HCT116 (cell line): Measurements from ENCODE around the gene KRT74. TPM values are rescaled to one million over a fixed set of nuclear protein-coding genes. Genes with fewer than 3 reads are reported as not detected.
"Not testable (repeated sequence)": the region's sequence is repeated elsewhere in the genome, so short reads cannot be mapped to it uniquely, and the experiment has no call there.

ENCODE experiments used
- ATAC-seq: fragments of 200-7000 bp; cut with Tn5 transposase; 2 replicates; pipeline ENCODE4 v1.9.1; 2020; ENCODE audit warnings: mild to moderate bottlenecking, moderate library complexity
- BruUV-seq: library from RNA; stranded (reverse); fragments of 400-500 nt; replicated peaks from 2 replicates; lab custom pipeline; 2021; lab: Mats Ljungman, UMichigan
- CTCF ChIA-PET: fragments of 300-600 bp; sonication (Branson Sonifier 250); formaldehyde crosslinking; loops from one replicate; lab custom pipeline; 2021; ENCODE audit warnings: antibody characterized with exemption; lab: Charles Lee
- POLR2A ChIA-PET: fragments of 300-600, 350-600 bp; sonication (Branson Sonifier 250); formaldehyde crosslinking; loops from one replicate; lab custom pipeline; 2021; ENCODE audit warnings: antibody characterized with exemption; lab: Charles Lee
- RAD21 ChIA-PET, 2 experiments: fragments of 300-600 bp; sonication (Branson Sonifier 250); formaldehyde crosslinking; loops; one replicate each; lab custom pipeline; 2023; ENCODE audit warnings: low total read pairs in 2 of 2; ENCODE audit not compliant: uncharacterized antibody in 2 of 2, unreplicated experiment in 2 of 2, low non-redundant PET in 1 of 2; lab: Charles Lee
- DNase-seq: peaks from one replicate; pipeline ENCODE4 v3.0.0-alpha.2; 2010; ENCODE audit warnings: low read depth, low spot score
- H2AFZ ChIP-seq: fragments of 200-600 bp; shearing (Covaris generic), sonication (generic); 2 replicates; pipeline ENCODE4 v1.6.1; 2017; ENCODE audit warnings: low read depth, mixed run types, mixed read lengths, antibody characterized with exemption, low read length; ENCODE audit not compliant: poor library complexity, severe bottlenecking
- H3K27ac ChIP-seq: 2 replicates; pipeline ENCODE4 v1.5.1; 2012; ENCODE audit warnings: low read depth, low read length
- H3K27me3 ChIP-seq: fragments of 200-600 bp; sonication (generic); 2 replicates; pipeline ENCODE4 v1.6.1; 2016; ENCODE audit warnings: mixed run types, low read length, mixed read lengths; ENCODE audit not compliant: insufficient read depth
- H3K36me3 ChIP-seq, 2 experiments: fragments of 200-500 bp in 1 of 2; fragments of 200-600 bp in 1 of 2; sonication (Bioruptor generic) in 1 of 2; sonication (generic) in 1 of 2; 2 replicates each; pipeline versions ENCODE4 v1.5.1 to v1.6.1; 2014 to 2016; ENCODE audit warnings: low read length in 2 of 2, inconsistent platforms in 1 of 2, mixed read lengths in 1 of 2, mixed run types in 1 of 2; ENCODE audit not compliant: insufficient read depth in 2 of 2, control insufficient read depth in 1 of 2
- H3K4me1 ChIP-seq, 2 experiments: fragments of 200-600 bp in 1 of 2; sonication (generic) in 1 of 2; 2 replicates each; pipeline versions ENCODE4 v1.5.1 to v1.6.1; 2012 to 2017; ENCODE audit warnings: low read length in 2 of 2, inconsistent platforms in 1 of 2, mild to moderate bottlenecking in 1 of 2, mixed read lengths in 1 of 2, mixed run types in 1 of 2, moderate library complexity in 1 of 2; ENCODE audit not compliant: insufficient read depth in 2 of 2, control insufficient read depth in 1 of 2
- H3K4me2 ChIP-seq: fragments of 200-600 bp; sonication (generic); 2 replicates; pipeline ENCODE4 v1.6.1; 2017; ENCODE audit warnings: mixed run types, low read length, mixed read lengths
- H3K4me3 ChIP-seq, 2 experiments: fragments of 200-600 bp in 1 of 2; sonication (generic) in 1 of 2; replicated peaks in 1 of 2; 2 replicates each; pipeline ENCODE4 v1.5.1; 2011 to 2016; ENCODE audit warnings: low read length in 2 of 2, control low read depth in 1 of 2, low read depth in 1 of 2, mild to moderate bottlenecking in 1 of 2, mixed read lengths in 1 of 2, mixed run types in 1 of 2
- H3K79me2 ChIP-seq: fragments of 200-600 bp; sonication (generic); 2 replicates; pipeline ENCODE4 v1.6.1; 2017; ENCODE audit warnings: mild to moderate bottlenecking, mixed run types, low read length, moderate library complexity, mixed read lengths; ENCODE audit not compliant: insufficient read depth
- H3K9ac ChIP-seq: fragments of 200-600 bp; sonication (generic); 2 replicates; pipeline ENCODE4 v1.6.1; 2016; ENCODE audit warnings: low read length, mixed read lengths
- H3K9me2 ChIP-seq: fragments of 200-600 bp; sonication (generic), shearing (Covaris generic); 2 replicates; pipeline ENCODE4 v1.6.1; 2017; ENCODE audit warnings: mixed run types, mild to moderate bottlenecking, moderate library complexity; ENCODE audit not compliant: insufficient read depth
- H3K9me3 ChIP-seq, 2 experiments: fragments of 200-500 bp in 1 of 2; fragments of 200-600 bp in 1 of 2; sonication (Bioruptor generic) in 1 of 2; sonication (generic) in 1 of 2; 2 replicates each; pipeline ENCODE4 v1.6.1; 2014 to 2017; ENCODE audit warnings: low read length in 2 of 2, mixed read lengths in 2 of 2, inconsistent platforms in 1 of 2, low read depth in 1 of 2, mild to moderate bottlenecking in 1 of 2, mixed run types in 1 of 2, moderate library complexity in 1 of 2; ENCODE audit not compliant: control insufficient read depth in 1 of 2, insufficient read depth in 1 of 2
- H4K20me1 ChIP-seq: fragments of 200-600 bp; sonication (generic), shearing (Covaris generic); 2 replicates; pipeline ENCODE4 v1.6.1; 2017; ENCODE audit warnings: mixed run types, mild to moderate bottlenecking, moderate library complexity; ENCODE audit not compliant: insufficient read depth
- CBX3 ChIP-seq: IDR thresholded peaks from 2 replicates; pipeline ENCODE4 v1.6.1; 2012; ENCODE audit warnings: low read depth
- CEBPB ChIP-seq: IDR thresholded peaks from 2 replicates; pipeline ENCODE4 v1.6.1; 2012; ENCODE audit warnings: low read depth
- EGR1 ChIP-seq: IDR thresholded peaks from 2 replicates; pipeline ENCODE4 v1.6.1; 2012; ENCODE audit warnings: low read depth
- EZH2 ChIP-seq: fragments of 200-600 bp; sonication (generic); IDR thresholded peaks from 2 replicates; pipeline ENCODE4 v1.6.1; 2017; ENCODE audit warnings: antibody characterized with exemption, mixed run types
- JUND ChIP-seq: IDR thresholded peaks from 2 replicates; pipeline ENCODE4 v1.6.1; 2012
- MAX ChIP-seq: IDR thresholded peaks from 2 replicates; pipeline ENCODE4 v1.6.1; 2012
- RAD21 ChIP-seq: IDR thresholded peaks from 2 replicates; pipeline ENCODE4 v1.6.1; 2012; ENCODE audit warnings: low read depth, mild to moderate bottlenecking
- SIN3A ChIP-seq: IDR thresholded peaks from 2 replicates; pipeline ENCODE4 v1.6.1; 2012; ENCODE audit warnings: low read depth
- SP1 ChIP-seq: IDR thresholded peaks from 2 replicates; pipeline ENCODE4 v1.6.1; 2012; ENCODE audit warnings: low read depth
- SRF ChIP-seq: IDR thresholded peaks from 2 replicates; pipeline ENCODE4 v1.6.1; 2012; ENCODE audit warnings: low read depth
- TCF7L2 ChIP-seq: IDR thresholded peaks from 2 replicates; pipeline ENCODE4 v1.7.0; 2011; ENCODE audit warnings: borderline replicate concordance, inconsistent platforms; ENCODE audit not compliant: insufficient read depth, insufficient read length; ENCODE audit errors: extremely low read depth
- YY1 ChIP-seq: IDR thresholded peaks from 2 replicates; pipeline ENCODE4 v1.6.1; 2011; ENCODE audit warnings: low read length, low read depth, moderate library complexity, mild to moderate bottlenecking; ENCODE audit not compliant: insufficient replicate concordance; ENCODE audit errors: extremely low read depth
- ZBTB33 ChIP-seq: IDR thresholded peaks from 2 replicates; pipeline ENCODE4 v1.6.1; 2011; ENCODE audit warnings: mild to moderate bottlenecking, low read length, moderate library complexity; ENCODE audit not compliant: insufficient replicate concordance; ENCODE audit errors: extremely low read depth
- ZNF274 ChIP-seq: fragments of 200-500 bp; sonication (Bioruptor generic); IDR thresholded peaks from 2 replicates; pipeline ENCODE4 v1.6.1; 2014; ENCODE audit warnings: mild to moderate bottlenecking, low read depth, low read length, inconsistent platforms
- intact Hi-C: fragments of 100-400 bp; cut with micrococcal nuclease; formaldehyde crosslinking; loops from 2 replicates; pipeline ENCODE4 v1.10.0; 2022
- total RNA-seq: library from RNA; stranded (reverse); gene quantifications from one replicate; pipeline ENCODE4 v1.2.1, GENCODE V29; 2021; ENCODE audit not compliant: unreplicated experiment

Gene KRT74
- total RNA-seq, 1 experiment from 2014 or later = not detected

- BruUV-seq = no TSS peak
- no peaks in the 10 kb centered on the region for H3K79me2 ChIP-seq
- no peaks in the 10 kb centered on the region; the same call in 1 of the 2 replicates for H3K27me3 ChIP-seq
- H4K20me1 ChIP-seq = no peaks in the 10 kb centered on the region
- intact Hi-C loops = no loop called here
- no peaks in the 10 kb centered on the region for H3K36me3 ChIP-seq
- DNase-seq (no peak), ATAC-seq (no peak)
- H3K9me3 ChIP-seq = no peaks in the 10 kb centered on the region
- no peak overlapping the region for H3K4me3 ChIP-seq
- H3K9ac ChIP-seq = no peak overlapping the region
- ChIA-PET CTCF (interaction anchor here (1.5 kb wide), 1 partner anchor 203 kb away, joined by 3 read pairs; no protein-coding TSS in a partner anchor), POLR2A (no interaction called here), RAD21 (no interaction called here)
- TF ChIP-seq CBX3 (no peak), YY1 (no peak), EZH2 (no peak), RAD21 (no peak), SP1 (no peak), ZNF274 (no peak), JUND (no peak), EGR1 (no peak), SIN3A (no peak), ZBTB33 (no peak), SRF (no peak), MAX (no peak), TCF7L2 (no peak), CEBPB (no peak)
- H2AFZ ChIP-seq = no peak overlapping the region
- H3K9me2 ChIP-seq = no peaks in the 10 kb centered on the region
- H3K27ac ChIP-seq = no peak overlapping the region
- H3K4me1 ChIP-seq = peaks cover 0 to 15% of the 10 kb centered on the region in 2 experiments; a peak in 3 of 4 replicates
- no peak overlapping the region for H3K4me2 ChIP-seq
Measured at GRCh38 chr12:52598966-52599365, 25.3 kb upstream of the KRT74 start.

- intact Hi-C loops, H3K9me2 ChIP-seq, BruUV-seq, RAD21 ChIA-PET, H3K79me2 ChIP-seq, H3K4me3 ChIP-seq, H2AFZ ChIP-seq, ATAC-seq, H3K4me2 ChIP-seq, H3K27me3 ChIP-seq, DNase-seq, H3K4me1 ChIP-seq, H3K36me3 ChIP-seq, H3K9me3 ChIP-seq, H4K20me1 ChIP-seq, H3K9ac ChIP-seq, H3K27ac ChIP-seq: not testable (repeated sequence)
- CTCF ChIA-PET = interaction anchor here (0.9 kb wide), 1 partner anchor 276 kb away, joined by 4 read pairs; no protein-coding TSS in a partner anchor
- POLR2A ChIA-PET = interaction anchor here (1.1 kb wide), 1 partner anchor 447 kb away, joined by 3 read pairs; no protein-coding TSS in a partner anchor
Measured at GRCh38 chr12:52594237-52594636, 20.6 kb upstream of the KRT74 start.
